Esophagus squamous epithelium (tissue), 5 donors: ENCODE data around the gene ZDHHC15. TPM values are rescaled to one million over a fixed set of nuclear protein-coding genes. Genes with fewer than 3 reads are reported as not detected.
"Not testable (repeated sequence)": the region's sequence is repeated elsewhere in the genome, so short reads cannot be mapped to it uniquely, and the experiment has no call there.

ENCODE experiments used
- DNase-seq: peaks from one replicate; lab custom pipeline; 2025; lab: John Stamatoyannopoulos, UW
- H3K27ac ChIP-seq, 4 donors: fragments of 200-600 bp; sonication (generic); one replicate each; pipeline ENCODE4 v1.5.1; 2016 to 2019; ENCODE audit warnings: mild to moderate bottlenecking in 1 of 4
- H3K27me3 ChIP-seq, 4 donors: fragments of 200-600 bp; sonication (generic); 1 replicate in 3 of 4; 2 replicates in 1 of 4; pipeline versions ENCODE4 v1.5.1 to v1.6.0; 2017 to 2021; ENCODE audit warnings: antibody characterized with exemption in 1 of 4
- H3K36me3 ChIP-seq, 3 donors: fragments of 200-600 bp; sonication (generic); one replicate each; pipeline ENCODE4 v1.5.1; 2016 to 2019
- H3K4me1 ChIP-seq, 3 donors: fragments of 200-600 bp; sonication (generic); one replicate each; pipeline ENCODE4 v1.5.1; 2017 to 2019
- H3K4me3 ChIP-seq, 4 donors: fragments of 200-600 bp; sonication (generic); 1 replicate in 3 of 4; 2 replicates in 1 of 4; pipeline ENCODE4 v1.5.1; 2016 to 2019; ENCODE audit warnings: mild to moderate bottlenecking in 2 of 4, moderate library complexity in 1 of 4
- H3K9me3 ChIP-seq, 3 donors: fragments of 200-600 bp; sonication (generic); one replicate each; pipeline ENCODE4 v1.5.1; 2016 to 2019
- POLR2A ChIP-seq, 4 donors: fragments of 450-650 bp; IDR thresholded peaks; one replicate each; pipeline ENCODE4 v1.6.1; 2017; ENCODE audit warnings: antibody characterized with exemption in 4 of 4, mild to moderate bottlenecking in 4 of 4, moderate library complexity in 3 of 4
- WGBS, 2 donors: methylation state at CpG; one replicate each; pipeline ENCODE4 v1.1.5; 2018; 5-methylcytosine and 5-hydroxymethylcytosine counted together
- intact Hi-C: fragments of 100-400 bp; cut with DNase I; formaldehyde crosslinking; loops from one replicate; pipeline ENCODE4 v1.15.0; 2022
- total RNA-seq, 4 donors: library from RNA; depleted of rRNA; stranded (reverse); fragments of >200 nt; gene quantifications; one replicate each; pipeline ENCODE4 v1.1.0, GENCODE V29; 2016
- TF ChIP-seq, protein P1 (sequence below), 6 experiments: fragments of 450-650 bp in 4 of 6; fragments of 200-600 bp in 2 of 6; sonication (generic) in 2 of 6; IDR thresholded peaks; one replicate each; pipeline ENCODE4 v1.5.1; 2016 to 2019; ENCODE audit warnings: antibody characterized with exemption in 6 of 6, mild to moderate bottlenecking in 4 of 6, moderate library complexity in 4 of 6
- donor health status: DM: yes; HTN: yes; CAD: no.

ZDHHC15 gene
- total RNA-seq, 4 donors from 2014 or later, result 0.26 to 2.1 (median 0.26) TPM

GRCh38 chrX:75366861-75367260 is 156.0 kb downstream of the ZDHHC15 start:
- no peak overlapping the region for H3K27ac ChIP-seq
- DNase-seq, result no peak
- TF ChIP-seq, protein P1, sequence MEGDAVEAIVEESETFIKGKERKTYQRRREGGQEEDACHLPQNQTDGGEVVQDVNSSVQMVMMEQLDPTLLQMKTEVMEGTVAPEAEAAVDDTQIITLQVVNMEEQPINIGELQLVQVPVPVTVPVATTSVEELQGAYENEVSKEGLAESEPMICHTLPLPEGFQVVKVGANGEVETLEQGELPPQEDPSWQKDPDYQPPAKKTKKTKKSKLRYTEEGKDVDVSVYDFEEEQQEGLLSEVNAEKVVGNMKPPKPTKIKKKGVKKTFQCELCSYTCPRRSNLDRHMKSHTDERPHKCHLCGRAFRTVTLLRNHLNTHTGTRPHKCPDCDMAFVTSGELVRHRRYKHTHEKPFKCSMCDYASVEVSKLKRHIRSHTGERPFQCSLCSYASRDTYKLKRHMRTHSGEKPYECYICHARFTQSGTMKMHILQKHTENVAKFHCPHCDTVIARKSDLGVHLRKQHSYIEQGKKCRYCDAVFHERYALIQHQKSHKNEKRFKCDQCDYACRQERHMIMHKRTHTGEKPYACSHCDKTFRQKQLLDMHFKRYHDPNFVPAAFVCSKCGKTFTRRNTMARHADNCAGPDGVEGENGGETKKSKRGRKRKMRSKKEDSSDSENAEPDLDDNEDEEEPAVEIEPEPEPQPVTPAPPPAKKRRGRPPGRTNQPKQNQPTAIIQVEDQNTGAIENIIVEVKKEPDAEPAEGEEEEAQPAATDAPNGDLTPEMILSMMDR (IDR thresholded peaks at IDR 0.05), result no peak
- no peak for TF ChIP-seq POLR2A (IDR thresholded peaks at IDR 0.05)
- peaks cover 0 to 6% (median 0%) of the 10 kb centered on the region in 3 donors for H3K9me3 ChIP-seq
- intact Hi-C loops, result no loop called here
- WGBS, 2 donors, result 81 to 90% methylated on average over 2 of the region's 2 CpGs
- no peaks in the 10 kb centered on the region for H3K27me3 ChIP-seq
- no peak overlapping the region for H3K4me3 ChIP-seq
- no peaks in the 10 kb centered on the region for H3K36me3 ChIP-seq
- no peaks in the 10 kb centered on the region for H3K4me1 ChIP-seq

DNA sequence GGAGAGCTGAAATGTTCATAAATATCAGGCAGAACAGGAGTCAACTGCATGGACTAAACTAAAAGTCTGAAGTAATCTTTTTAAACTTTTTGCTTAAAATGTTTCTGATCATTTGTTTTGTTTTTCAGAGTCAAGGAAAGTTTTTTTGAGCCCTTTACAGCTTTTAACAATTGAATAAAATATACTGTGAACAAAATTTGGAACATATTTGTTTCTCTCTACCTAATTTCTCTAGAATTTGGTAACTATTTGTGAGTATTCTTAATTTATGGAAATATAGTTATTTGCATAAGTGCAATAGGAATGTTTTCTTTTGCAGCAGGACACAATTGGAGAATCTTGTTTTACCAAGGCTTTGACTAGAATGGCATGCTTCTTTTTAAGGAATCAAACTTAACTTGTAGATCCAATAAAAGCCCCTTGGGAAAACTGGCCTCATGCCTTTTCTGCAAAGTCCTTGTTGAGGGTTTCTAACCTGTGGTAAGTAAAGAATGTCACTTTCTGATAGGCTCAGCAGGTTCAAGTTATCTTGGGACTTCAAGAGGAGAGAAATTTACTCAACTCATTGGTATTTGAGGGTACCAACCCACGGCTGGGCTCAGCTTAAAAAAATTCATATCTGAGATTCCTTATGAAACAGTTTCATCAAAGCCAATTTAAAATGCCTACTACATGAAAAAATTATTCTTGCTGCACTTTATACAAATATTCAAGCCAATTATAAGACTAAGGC is 157.4 kb downstream of the ZDHHC15 start:
- H3K4me1 ChIP-seq, result no peaks in the 10 kb centered on the region
- H3K9me3 ChIP-seq, result peaks cover 0 to 6% (median 0%) of the 10 kb centered on the region in 3 donors
- TF ChIP-seq, protein P1 (IDR thresholded peaks at IDR 0.05), result no peak
- no peaks in the 10 kb centered on the region for H3K27me3 ChIP-seq
- no peaks in the 10 kb centered on the region for H3K36me3 ChIP-seq
- no peak for DNase-seq
- WGBS, 2 donors, result 67% methylated on average over 1 of the region's 1 CpG; no CpG with 5 or more reads in 1 of the 2 donors
- no peak overlapping the region for H3K27ac ChIP-seq
- H3K4me3 ChIP-seq, result no peak overlapping the region
- intact Hi-C loops, result no loop called here

- intact Hi-C loops, result no loop called here
- TF ChIP-seq POLR2A (IDR thresholded peaks at IDR 0.05), result no peak
- TF ChIP-seq, protein P1 (IDR thresholded peaks at IDR 0.05), result no peak
- no peak overlapping the region for H3K4me3 ChIP-seq
- H3K36me3 ChIP-seq, result no peaks in the 10 kb centered on the region
- no peaks in the 10 kb centered on the region for H3K4me1 ChIP-seq
- peaks cover 0 to 6% (median 0%) of the 10 kb centered on the region in 3 donors for H3K9me3 ChIP-seq
- no peaks in the 10 kb centered on the region for H3K27me3 ChIP-seq
- no peak overlapping the region for H3K27ac ChIP-seq
- DNase-seq, result no peak
Measured at GRCh38 chrX:75361788-75362187, 161.0 kb downstream of the ZDHHC15 start.

DNA sequence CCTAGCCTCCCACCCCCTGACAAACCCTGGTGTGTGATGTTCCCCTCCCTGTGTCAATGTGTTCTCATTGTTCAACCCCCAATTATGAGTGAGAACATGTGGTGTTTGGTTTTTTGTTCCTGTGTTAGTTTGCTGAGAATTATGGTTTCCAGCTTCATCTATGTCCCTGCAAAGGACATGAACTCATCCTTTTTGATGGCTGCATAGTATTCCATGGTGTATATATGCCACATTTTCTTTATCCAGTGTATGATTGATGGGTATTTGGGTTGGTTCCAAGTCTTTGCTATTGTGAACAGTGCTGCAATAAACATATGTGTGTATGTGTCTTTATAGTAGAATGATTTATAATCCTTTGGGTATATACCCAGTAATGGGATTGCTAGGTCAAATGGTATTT is 174.2 kb downstream of the ZDHHC15 start:
- H3K4me3 ChIP-seq, H3K27me3 ChIP-seq, H3K36me3 ChIP-seq, DNase-seq, H3K9me3 ChIP-seq, H3K4me1 ChIP-seq, H3K27ac ChIP-seq, intact Hi-C loops: not testable (repeated sequence)

DNA sequence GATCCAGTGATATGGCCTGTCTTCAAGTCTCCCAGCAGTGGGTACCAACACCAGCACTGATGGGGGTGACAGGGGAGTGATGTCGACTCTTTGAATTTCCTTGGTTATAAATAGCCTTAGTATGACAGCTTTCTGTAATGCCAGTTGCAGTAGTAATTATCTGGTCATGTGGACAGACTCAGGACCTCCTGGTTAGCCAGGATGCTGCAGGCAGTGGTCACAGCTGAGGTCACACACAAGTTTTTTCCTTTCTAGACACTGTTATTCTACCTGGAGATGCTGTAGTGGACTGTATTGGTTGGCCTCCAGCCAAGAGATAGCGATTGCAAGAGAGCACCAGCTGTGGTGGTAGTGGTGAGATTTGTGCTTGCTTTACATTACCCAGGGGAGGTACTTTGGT is 185.3 kb downstream of the ZDHHC15 start:
- WGBS, 2 donors, result 64 to 100% methylated on average over 1 of the region's 2 CpGs
- Histone ChIP-seq H3K4me3 (no peak overlapping the region), H3K27ac (no peak overlapping the region), H3K9me3 (peaks cover 0 to 18% (median 13%) of the 10 kb centered on the region in 3 donors), H3K27me3 (no peaks in the 10 kb centered on the region), H3K4me1 (no peaks in the 10 kb centered on the region), H3K36me3 (peaks cover 0 to 11% (median 0%) of the 10 kb centered on the region in 3 donors)
- no peak for DNase-seq
- no peak for TF ChIP-seq POLR2A (IDR thresholded peaks at IDR 0.05)
- intact Hi-C loops, result no loop called here

- WGBS, 2 donors, result no CpG with 5 or more reads among the region's 19 CpGs
- intact Hi-C loops, result no loop called here
- no peak for DNase-seq
Measured at GRCh38 chrX:75335127-75335458, 187.7 kb downstream of the ZDHHC15 start.

GRCh38 chrX:75334407-75335126 is 188.3 kb downstream of the ZDHHC15 start:
- WGBS, 2 donors, result 100% methylated on average over 2 of the region's 41 CpGs; no CpG with 5 or more reads in 1 of the 2 donors

More at GRCh38 chrX:75335127-75335458, 187.7 kb downstream of the ZDHHC15 start:
- Histone ChIP-seq H3K9me3 (peaks cover 0 to 18% (median 13%) of the 10 kb centered on the region in 3 donors), H3K36me3 (peaks cover 0 to 11% (median 0%) of the 10 kb centered on the region in 3 donors), H3K27ac (no peak overlapping the region), H3K4me1 (no peaks in the 10 kb centered on the region), H3K27me3 (no peaks in the 10 kb centered on the region), H3K4me3 (no peak overlapping the region)
- TF ChIP-seq, protein P1 (IDR thresholded peaks at IDR 0.05), result no peak
- no peak for TF ChIP-seq POLR2A (IDR thresholded peaks at IDR 0.05)

More at GRCh38 chrX:75334407-75335126, 188.3 kb downstream of the ZDHHC15 start:
- Histone ChIP-seq H3K9me3 (peaks cover 0 to 18% (median 13%) of the 10 kb centered on the region in 3 donors), H3K36me3 (peaks cover 0 to 11% (median 0%) of the 10 kb centered on the region in 3 donors)
- H3K4me3 ChIP-seq, H3K27me3 ChIP-seq, H3K27ac ChIP-seq, intact Hi-C loops, H3K4me1 ChIP-seq, DNase-seq: not testable (repeated sequence)
